Transverse colon (tissue), 3 donors: ENCODE measurements around the gene GORAB.

ENCODE experiments used
- POLR2A ChIP-seq: fragments of 450-650 bp; IDR thresholded peaks from one replicate; pipeline ENCODE4 v1.6.1; 2016; ENCODE audit warnings: antibody characterized with exemption, mild to moderate bottlenecking, moderate library complexity
- TF ChIP-seq, protein P1 (sequence below), 5 experiments: fragments of 200-600 bp in 3 of 5; fragments of 450-650 bp in 2 of 5; sonication (generic) in 3 of 5; IDR thresholded peaks; 1 replicate in 2 of 5; 2 replicates in 3 of 5; pipeline ENCODE4 v1.5.1; 2016 to 2017; ENCODE audit warnings: antibody characterized with exemption in 5 of 5, inconsistent platforms in 3 of 5, mild to moderate bottlenecking in 2 of 5, moderate library complexity in 1 of 5

DNA sequence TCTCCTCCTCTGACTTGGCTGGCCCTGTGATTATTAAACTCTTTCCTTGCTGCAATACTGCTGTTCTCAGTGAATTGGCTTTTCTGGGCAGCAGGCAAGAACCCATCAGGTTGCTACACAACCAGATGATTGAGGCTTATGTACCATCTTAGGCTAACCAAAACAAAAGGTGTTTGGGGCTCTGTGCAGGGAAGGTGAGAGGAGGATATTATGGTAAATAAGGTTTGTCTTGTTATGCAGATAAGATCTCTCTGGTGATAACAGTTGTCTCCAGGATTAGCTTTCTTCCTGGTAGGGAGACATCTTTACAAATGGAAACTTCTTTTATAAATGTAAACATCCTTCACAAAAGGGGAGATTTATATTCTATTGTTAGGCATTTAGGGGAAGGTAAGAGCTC, 44.5 kb upstream of the GORAB start:
- TF ChIP-seq POLR2A = no peak
- TF ChIP-seq, protein P1, sequence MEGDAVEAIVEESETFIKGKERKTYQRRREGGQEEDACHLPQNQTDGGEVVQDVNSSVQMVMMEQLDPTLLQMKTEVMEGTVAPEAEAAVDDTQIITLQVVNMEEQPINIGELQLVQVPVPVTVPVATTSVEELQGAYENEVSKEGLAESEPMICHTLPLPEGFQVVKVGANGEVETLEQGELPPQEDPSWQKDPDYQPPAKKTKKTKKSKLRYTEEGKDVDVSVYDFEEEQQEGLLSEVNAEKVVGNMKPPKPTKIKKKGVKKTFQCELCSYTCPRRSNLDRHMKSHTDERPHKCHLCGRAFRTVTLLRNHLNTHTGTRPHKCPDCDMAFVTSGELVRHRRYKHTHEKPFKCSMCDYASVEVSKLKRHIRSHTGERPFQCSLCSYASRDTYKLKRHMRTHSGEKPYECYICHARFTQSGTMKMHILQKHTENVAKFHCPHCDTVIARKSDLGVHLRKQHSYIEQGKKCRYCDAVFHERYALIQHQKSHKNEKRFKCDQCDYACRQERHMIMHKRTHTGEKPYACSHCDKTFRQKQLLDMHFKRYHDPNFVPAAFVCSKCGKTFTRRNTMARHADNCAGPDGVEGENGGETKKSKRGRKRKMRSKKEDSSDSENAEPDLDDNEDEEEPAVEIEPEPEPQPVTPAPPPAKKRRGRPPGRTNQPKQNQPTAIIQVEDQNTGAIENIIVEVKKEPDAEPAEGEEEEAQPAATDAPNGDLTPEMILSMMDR (IDR thresholded peaks at IDR 0.05) = no peak
